Endometrial microvascular endothelial cells (primary cell): ENCODE results near the gene TRIM48. TPM values are rescaled to one million over a fixed set of nuclear protein-coding genes. Genes with fewer than 3 reads are reported as not detected.
"Not testable (repeated sequence)": the region's sequence is repeated elsewhere in the genome, so short reads cannot be mapped to it uniquely, and the experiment has no call there.

Experiments
- in situ Hi-C: cut with HindIII; loops from 2 replicates; pipeline ENCODE4 v1.10.0; 2017; ENCODE audit warnings: low sequenced_read_pairs, low pct_unique_long_range_greater_than_20kb; ENCODE audit errors: inconsistent ontology term
- total RNA-seq: library from RNA; depleted of rRNA; stranded (reverse); fragments of >200 nt; gene quantifications from one replicate; pipeline ENCODE4 v1.2.3, GENCODE V29; 2015; ENCODE audit errors: inconsistent ontology term

The TRIM48 gene
- total RNA-seq: not detected

GRCh38 chr11:55261855-55262254 is at the start of gene TRIM48:
Gene TRIM48 (plus strand): TSS chr11:55262155. CDS start chr11:55262268, 113 bp downstream.
- in situ Hi-C loops: not testable (repeated sequence)

GRCh38 chr11:55238316-55238715 is 23.6 kb upstream of the TRIM48 start:
- in situ Hi-C loops: not testable (repeated sequence)

- in situ Hi-C loops: no loop called here
Observed at GRCh38 chr11:55263081-55263480, 1.1 kb downstream of the TRIM48 start.

Other genes starting within 250 kb of the TRIM48 start
- not detected for gene OR4A16, start 81.0 kb downstream of the TRIM48 start, total RNA-seq
- not detected for gene OR4A15, start 105.8 kb downstream of the TRIM48 start, total RNA-seq